Measurements from ENCODE around the gene ZNF276.

The ZNF276 gene

DNA sequence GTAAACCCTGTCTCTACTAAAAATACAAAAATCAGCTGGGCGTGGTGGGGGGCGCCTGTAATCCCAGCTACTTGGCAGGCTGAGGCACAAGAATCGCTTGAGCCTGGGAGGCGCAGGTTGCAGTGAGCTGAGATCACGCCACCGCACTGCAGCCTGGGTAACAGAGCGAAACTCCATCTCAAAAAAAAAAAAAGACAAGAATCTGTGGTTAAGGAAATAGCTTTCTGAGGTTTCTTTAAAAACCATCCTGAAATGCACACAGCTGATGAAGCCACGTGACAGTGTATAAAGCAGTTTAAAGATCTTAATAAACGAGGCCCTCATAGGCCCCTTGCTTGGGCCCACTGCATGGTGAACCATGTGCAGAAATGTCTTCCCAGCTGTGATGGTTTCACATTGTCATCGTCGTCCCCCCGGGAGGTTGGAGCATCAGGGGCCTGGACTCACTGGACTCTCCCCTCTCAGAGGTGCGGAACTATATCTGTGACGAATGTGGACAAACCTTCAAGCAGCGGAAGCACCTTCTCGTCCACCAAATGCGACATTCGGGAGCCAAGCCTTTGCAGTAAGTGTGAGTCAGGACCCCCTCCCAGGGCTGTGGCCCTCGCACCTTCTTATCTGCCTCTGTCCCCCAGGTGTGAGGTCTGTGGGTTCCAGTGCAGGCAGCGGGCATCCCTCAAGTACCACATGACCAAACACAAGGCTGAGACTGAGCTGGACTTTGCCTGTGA is 16.2 kb downstream of the ZNF276 start:
- ATAC-seq = no peak
- no peak overlapping the region for H3K27ac Mint-ChIP-seq
- H3K4me1 Mint-ChIP-seq = peaks cover 28% of the 10 kb centered on the region
- H3K9me3 Mint-ChIP-seq = no peaks in the 10 kb centered on the region
- H3K36me3 Mint-ChIP-seq = peaks cover 54% of the 10 kb centered on the region
- H3K4me3 Mint-ChIP-seq = no peak overlapping the region
- H3K27me3 Mint-ChIP-seq = no peaks in the 10 kb centered on the region

DNA sequence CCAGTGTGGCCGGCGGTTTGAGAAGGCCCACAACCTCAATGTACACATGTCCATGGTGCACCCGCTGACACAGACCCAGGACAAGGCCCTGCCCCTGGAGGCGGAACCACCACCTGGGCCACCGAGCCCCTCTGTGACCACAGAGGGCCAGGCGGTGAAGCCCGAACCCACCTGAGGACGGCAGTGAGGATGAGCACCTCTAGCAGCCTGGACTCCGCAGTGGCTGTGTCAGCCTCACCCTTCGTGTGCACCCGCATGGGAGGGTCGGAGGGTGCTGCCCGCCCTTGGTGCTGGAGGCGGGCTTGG is 16.7 kb downstream of the ZNF276 start:
- H3K4me3 Mint-ChIP-seq = no peak overlapping the region
- no peaks in the 10 kb centered on the region for H3K27me3 Mint-ChIP-seq
- peaks cover 49% of the 10 kb centered on the region for H3K36me3 Mint-ChIP-seq
- no peak for ATAC-seq
- H3K4me1 Mint-ChIP-seq = peaks cover 23% of the 10 kb centered on the region
- no peaks in the 10 kb centered on the region for H3K9me3 Mint-ChIP-seq
- no peak overlapping the region for H3K27ac Mint-ChIP-seq

DNA sequence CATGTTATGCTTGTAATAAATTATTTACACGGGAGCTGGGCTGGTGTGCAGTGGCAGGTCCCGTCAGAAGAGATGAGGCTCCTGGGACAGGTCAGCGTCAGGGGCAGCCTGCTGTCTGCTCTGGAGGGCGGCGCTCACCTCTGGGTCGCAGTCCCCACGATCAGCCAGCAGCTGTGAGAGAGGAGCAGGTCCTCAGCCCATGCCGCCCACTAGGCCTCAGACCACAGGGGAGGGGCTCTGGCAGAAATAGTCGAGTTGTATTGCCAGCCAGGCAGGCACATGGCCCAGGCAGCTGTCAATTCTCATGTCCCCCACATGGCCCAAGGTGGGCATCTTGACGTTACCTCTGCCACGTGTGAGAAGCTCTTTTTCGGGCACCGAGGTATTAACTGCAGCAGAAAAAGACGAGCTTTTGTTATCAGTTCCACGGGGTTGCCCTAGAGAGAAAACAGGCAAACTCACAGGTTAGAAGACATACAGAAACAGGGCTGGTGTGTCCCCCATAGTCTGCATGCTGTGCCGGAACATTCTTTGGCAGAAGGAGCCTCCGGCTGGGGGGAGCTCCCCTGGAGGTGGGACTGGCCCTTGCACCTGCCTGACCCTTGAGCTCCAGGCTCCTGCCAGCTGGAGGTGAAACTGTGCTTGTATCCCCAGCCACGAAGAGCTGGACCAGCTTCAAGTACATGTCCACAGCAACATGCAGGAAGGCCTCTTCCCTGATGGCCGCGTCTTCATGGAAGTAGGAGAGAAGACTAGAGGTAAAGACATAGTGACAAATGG is 17.4 kb downstream of the ZNF276 start:
- H3K27me3 Mint-ChIP-seq = no peaks in the 10 kb centered on the region
- H3K27ac Mint-ChIP-seq = no peak overlapping the region
- no peaks in the 10 kb centered on the region for H3K9me3 Mint-ChIP-seq
- H3K36me3 Mint-ChIP-seq = peaks cover 42% of the 10 kb centered on the region
- no peak for ATAC-seq
- peaks cover 22% of the 10 kb centered on the region for H3K4me1 Mint-ChIP-seq
- H3K4me3 Mint-ChIP-seq = no peak overlapping the region

DNA sequence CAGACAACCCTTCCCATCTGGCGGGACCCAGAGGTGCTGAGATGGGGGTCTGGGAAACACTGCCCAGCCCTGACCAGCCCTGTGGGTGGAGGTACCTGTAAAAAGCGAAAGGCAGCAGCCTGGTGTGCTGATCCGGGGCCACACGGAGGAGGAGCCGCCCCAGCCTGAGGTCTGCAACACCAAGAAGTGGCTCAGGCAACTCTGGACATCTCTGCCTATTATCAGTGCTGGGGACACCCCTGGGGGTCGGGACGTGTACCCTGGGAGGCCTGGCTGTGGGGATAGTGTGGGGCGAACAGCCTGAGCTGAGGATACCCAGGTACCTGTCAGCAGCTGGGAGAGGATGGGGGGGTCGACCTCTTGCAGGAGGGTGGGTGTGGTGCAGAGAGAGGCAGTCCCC is 18.0 kb downstream of the ZNF276 start:
- Mint-ChIP-seq H3K4me3 (no peak overlapping the region), H3K27me3 (no peaks in the 10 kb centered on the region), H3K9me3 (no peaks in the 10 kb centered on the region), H3K27ac (no peak overlapping the region), H3K36me3 (peaks cover 37% of the 10 kb centered on the region), H3K4me1 (peaks cover 22% of the 10 kb centered on the region)
- ATAC-seq = no peak

DNA sequence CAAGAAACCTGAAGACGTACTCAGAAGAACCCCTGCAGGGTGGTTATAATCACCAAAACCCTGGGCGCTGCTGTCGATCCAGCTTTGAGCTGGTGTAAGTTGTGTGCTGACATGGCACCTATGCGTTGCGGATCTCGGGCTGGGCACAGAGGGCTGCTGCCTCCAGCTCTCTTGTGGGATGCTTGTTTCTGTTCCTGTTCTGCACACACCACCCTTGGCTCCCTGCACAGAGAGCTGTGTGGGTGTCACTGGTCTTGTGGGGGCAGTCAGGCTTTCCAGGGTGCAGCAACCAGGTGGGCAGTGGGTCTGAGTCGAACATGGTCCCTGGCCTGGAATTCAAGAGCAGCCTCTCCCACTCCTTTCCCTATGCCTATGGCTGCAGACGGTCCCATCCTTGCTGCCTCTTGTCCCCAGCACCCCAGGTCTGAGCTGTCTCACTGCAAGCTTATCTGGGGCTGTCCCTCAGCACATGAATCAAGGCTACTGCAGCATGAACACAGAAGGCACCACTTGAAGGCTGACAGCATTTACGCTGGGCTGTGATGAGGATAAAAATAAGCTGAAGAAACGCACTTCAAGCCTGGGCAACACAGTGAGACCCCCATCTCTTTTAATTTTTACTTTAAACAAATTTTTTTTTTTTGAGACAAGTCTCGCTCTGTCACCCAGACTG is 20.1 kb downstream of the ZNF276 start:
- H3K9me3 Mint-ChIP-seq = no peaks in the 10 kb centered on the region
- peak; percentile 81 for ATAC-seq
- H3K36me3 Mint-ChIP-seq = peaks cover 31% of the 10 kb centered on the region
- H3K4me1 Mint-ChIP-seq = peaks cover 22% of the 10 kb centered on the region
- no peak overlapping the region for H3K4me3 Mint-ChIP-seq
- no peaks in the 10 kb centered on the region for H3K27me3 Mint-ChIP-seq
- peak overlapping the region; percentile 42 for H3K27ac Mint-ChIP-seq

DNA sequence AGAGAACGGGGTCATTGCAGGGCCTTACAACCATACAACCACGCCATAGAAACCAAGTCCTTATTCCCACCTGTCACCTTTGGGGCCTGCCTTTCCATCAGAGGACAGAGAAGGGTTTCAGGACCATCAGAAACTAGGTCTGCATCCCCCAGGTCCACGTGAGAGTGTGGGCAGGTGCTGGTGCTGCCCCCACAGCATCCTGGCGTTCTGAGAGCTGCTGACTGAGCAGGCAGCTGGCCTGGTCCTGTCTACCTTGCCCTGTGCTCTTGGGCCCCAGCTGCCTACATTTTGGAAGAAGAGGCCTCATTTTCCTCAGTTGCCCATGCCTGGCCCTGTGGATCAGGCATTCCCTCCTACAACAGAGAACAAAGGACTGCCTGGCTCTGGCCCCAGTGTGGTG is 21.6 kb downstream of the ZNF276 start:
- Mint-ChIP-seq H3K4me3 (no peak overlapping the region), H3K27me3 (no peaks in the 10 kb centered on the region), H3K27ac (peak overlapping the region; percentile 35), H3K4me1 (peaks cover 14% of the 10 kb centered on the region), H3K9me3 (no peaks in the 10 kb centered on the region), H3K36me3 (peaks cover 24% of the 10 kb centered on the region)
- ATAC-seq = no peak

DNA sequence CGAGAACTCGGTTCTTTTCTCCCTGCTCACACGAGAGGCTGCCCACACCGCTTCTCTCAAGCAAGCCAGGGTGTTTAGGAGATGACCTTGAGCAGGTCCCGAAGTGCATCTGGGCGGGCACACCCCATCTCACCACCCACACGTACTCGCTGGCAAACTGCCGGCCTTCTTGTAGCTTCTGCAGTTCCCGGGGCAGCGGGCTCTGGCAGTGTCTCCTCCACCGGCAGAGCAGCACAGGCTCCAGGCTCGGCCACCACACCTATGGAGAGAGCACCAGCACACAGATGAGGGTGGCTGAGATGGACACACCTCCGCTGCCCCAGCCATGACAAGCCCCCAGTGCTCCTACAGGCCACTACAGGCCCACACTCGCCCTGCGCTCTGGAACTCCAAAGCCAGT is 23.5 kb downstream of the ZNF276 start:
- H3K36me3 Mint-ChIP-seq = peaks cover 14% of the 10 kb centered on the region
- H3K4me1 Mint-ChIP-seq = peaks cover 18% of the 10 kb centered on the region
- no peaks in the 10 kb centered on the region for H3K9me3 Mint-ChIP-seq
- no peaks in the 10 kb centered on the region for H3K27me3 Mint-ChIP-seq
- no peak overlapping the region for H3K4me3 Mint-ChIP-seq
- no peak for ATAC-seq
- H3K27ac Mint-ChIP-seq = no peak overlapping the region

DNA sequence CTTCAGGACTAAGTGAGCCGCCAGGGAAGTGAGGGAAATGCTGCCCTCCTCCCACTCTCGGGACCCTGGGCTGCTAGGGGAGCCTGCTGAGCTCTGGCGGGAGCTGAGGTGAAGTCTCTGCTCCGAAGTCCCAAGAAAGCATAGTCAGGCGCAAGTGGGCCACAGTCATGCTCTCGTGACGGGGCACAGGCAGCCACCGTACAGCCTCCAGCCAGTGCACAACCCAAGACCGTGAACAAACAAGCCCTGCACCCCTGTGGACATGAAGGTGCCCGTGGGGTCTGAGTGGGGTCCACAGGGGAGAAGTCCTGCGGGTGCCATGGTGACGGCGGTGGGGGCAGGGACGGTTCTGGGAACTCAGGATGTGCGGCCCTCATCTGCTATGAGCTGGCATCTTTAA is 24.7 kb downstream of the ZNF276 start:
- peaks cover 15% of the 10 kb centered on the region for H3K4me1 Mint-ChIP-seq
- peaks cover 23% of the 10 kb centered on the region for H3K36me3 Mint-ChIP-seq

DNA sequence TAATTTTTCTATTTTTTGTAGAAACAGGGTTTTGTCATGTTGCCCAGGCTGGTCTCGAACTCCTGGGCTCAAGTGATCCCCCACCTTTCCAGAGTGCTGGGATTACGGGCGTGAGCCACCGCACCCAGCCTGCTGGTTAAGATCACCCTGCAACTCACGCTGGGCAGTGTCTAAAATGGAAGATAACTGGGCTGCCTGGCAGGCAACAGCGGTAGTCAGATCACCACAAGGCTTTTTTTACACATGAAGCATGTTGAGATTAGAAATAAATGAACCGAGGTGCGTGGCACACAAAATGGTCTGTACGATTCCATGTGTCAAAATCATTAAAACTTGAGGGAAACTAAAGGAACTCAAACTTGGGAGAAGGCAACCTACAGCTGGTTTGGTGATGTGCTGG is 26.7 kb downstream of the ZNF276 start:
- no peaks in the 10 kb centered on the region for H3K9me3 Mint-ChIP-seq
- ATAC-seq = no peak
- H3K27me3 Mint-ChIP-seq = no peaks in the 10 kb centered on the region
- no peak overlapping the region for H3K27ac Mint-ChIP-seq
- no peak overlapping the region for H3K4me3 Mint-ChIP-seq
- peaks cover 10% of the 10 kb centered on the region for H3K4me1 Mint-ChIP-seq
- peaks cover 31% of the 10 kb centered on the region for H3K36me3 Mint-ChIP-seq

More for the DNA sequence above, 24.7 kb downstream of the ZNF276 start:
- Mint-ChIP-seq H3K4me3 (no peak overlapping the region), H3K9me3 (no peaks in the 10 kb centered on the region), H3K27ac (no peak overlapping the region), H3K27me3 (no peaks in the 10 kb centered on the region)
- no peak for ATAC-seq

DNA sequence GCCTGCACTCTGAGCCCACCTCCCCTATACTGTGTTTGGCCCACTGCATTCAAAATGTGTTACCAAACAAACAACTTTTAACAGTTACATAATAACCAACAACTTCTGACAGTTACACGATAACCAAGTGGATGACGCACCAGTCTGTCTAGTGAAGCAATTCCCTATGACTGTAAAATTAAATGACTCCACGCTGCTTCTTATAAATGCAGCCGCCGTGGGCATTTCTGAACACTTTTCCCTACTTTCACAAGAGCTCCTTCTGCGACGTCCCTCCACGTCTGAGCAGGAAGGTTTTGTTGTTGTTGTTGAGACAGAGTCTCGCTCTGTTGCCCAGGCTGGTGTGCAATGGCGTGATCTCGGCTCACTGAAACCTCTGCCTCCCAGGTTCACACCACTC is 27.6 kb downstream of the ZNF276 start:
- H3K27me3 Mint-ChIP-seq = no peaks in the 10 kb centered on the region
- no peak overlapping the region for H3K27ac Mint-ChIP-seq
- peaks cover 15% of the 10 kb centered on the region for H3K4me1 Mint-ChIP-seq
- no peak overlapping the region for H3K4me3 Mint-ChIP-seq
- ATAC-seq = no peak
- H3K36me3 Mint-ChIP-seq = peaks cover 36% of the 10 kb centered on the region
- H3K9me3 Mint-ChIP-seq = no peaks in the 10 kb centered on the region

DNA sequence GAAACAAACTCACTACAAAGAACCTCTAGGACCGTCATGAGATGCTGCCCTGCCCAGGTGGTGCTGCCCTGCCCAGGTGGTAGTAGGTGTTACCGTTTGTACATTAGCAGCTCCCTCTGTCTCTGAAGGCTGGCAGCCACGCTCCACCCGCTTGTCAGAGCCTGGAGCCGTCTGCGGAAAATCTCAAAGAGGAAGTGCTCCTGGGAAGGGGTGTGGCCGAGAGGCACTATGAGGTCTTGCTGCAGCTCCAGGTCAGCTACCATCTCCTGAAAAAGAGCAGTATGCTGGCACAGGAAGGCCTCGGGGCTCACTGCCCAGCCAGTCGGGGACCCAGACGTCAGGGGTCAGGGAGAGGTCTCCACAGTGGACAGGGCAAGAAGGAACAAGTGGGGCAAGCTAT is 28.3 kb downstream of the ZNF276 start:
- ATAC-seq = no peak
- peak overlapping the region; percentile 59 for H3K27ac Mint-ChIP-seq
- peaks cover 39% of the 10 kb centered on the region for H3K36me3 Mint-ChIP-seq
- H3K9me3 Mint-ChIP-seq = no peaks in the 10 kb centered on the region
- H3K4me3 Mint-ChIP-seq = no peak overlapping the region
- H3K4me1 Mint-ChIP-seq = peaks cover 19% of the 10 kb centered on the region
- no peaks in the 10 kb centered on the region for H3K27me3 Mint-ChIP-seq

DNA sequence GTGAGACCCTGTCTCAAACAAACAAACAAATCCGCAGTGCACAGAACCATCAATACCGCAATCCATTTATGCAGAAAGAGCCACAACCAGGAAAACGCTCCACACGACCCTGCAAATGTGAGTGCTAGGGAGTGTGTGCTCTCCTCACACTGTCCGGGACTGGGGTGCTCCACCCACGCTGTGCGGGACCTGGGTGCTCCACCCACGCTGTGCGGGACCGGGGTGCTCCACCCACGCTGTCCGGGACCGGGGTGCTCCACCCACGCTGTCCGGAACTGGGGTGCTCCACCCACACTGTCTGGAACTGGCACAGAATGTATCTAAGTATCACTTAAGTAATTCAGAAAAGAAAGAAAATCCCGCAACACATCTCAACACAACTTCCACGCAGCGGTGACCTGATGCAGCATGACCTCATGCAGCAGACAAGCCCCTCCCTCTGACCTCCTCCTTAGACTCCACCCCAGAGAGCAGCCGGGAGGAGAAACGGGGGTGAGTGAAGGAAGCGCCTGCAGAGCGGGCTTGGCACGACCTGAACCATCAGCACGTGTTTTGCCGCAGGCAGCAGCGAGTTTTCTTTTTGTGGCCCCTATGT is 38.5 kb downstream of the ZNF276 start:
- Mint-ChIP-seq H3K27ac (peak overlapping the region; percentile 93), H3K27me3 (no peaks in the 10 kb centered on the region), H3K36me3 (peaks cover 32% of the 10 kb centered on the region), H3K9me3 (no peaks in the 10 kb centered on the region), H3K4me3 (no peak overlapping the region), H3K4me1 (peaks cover 49% of the 10 kb centered on the region)
- ATAC-seq = no peak

DNA sequence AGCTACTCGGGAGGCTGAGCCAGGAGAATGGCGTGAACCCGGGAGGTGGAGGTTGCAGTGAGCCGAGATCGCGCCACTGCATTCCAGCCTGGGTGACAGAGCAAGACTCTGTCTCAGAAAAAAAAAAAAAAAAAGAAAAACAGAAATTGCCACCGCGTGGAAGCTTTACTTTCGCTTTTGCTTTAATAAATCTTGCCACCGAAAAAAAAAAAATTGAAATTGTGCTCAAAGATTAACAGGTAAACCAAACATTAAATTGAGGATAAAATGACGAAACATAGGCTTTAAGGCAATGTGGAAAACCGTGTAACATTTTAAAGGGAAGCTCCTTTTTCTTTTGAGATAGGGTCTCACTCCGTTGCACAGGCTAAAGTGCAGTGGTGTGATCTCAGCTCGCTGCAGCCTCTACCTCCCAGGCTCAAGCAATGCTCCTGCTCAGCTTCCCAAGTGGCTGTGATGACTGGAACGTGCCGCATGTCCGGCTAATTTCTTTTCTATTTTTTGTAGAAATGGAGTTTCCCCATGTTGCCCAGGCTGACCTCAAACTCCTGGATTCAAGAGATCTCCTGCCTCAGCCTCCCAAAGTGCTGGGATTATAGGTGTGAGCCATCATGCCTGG is 40.1 kb downstream of the ZNF276 start:
- Mint-ChIP-seq H3K4me3 (peak overlapping the region; percentile 81), H3K27ac (peak overlapping the region; percentile 93), H3K27me3 (no peaks in the 10 kb centered on the region), H3K9me3 (no peaks in the 10 kb centered on the region), H3K36me3 (peaks cover 20% of the 10 kb centered on the region), H3K4me1 (peaks cover 55% of the 10 kb centered on the region)
- ATAC-seq = no peak

DNA sequence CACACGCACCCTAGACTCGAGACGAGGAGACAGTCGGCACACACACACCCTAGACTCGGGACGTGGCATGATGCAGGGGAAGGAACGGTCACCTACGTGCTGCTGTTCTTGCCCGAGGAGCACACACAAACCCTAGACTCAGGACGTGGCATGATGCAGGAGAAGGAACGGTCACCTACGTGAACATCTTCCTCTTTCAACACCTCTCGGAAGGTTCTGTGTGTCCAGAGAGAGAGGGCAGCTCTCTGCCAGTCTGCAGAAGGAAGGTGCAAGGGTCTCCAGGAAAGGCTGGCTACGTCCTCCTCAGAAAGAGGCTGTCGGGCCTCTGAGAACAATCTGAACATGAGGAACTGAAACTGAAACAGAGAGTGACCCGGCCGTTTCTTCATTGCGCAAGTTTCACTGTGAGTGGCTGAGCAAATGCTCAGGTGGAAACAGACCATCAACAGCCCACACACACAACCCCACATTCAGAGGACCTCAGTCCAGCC is 43.4 kb downstream of the ZNF276 start:
- peaks cover 49% of the 10 kb centered on the region for H3K4me1 Mint-ChIP-seq
- no peaks in the 10 kb centered on the region for H3K9me3 Mint-ChIP-seq
- peak overlapping the region; percentile 85 for H3K4me3 Mint-ChIP-seq
- ATAC-seq = peak; percentile 96
- peak overlapping the region; percentile 91 for H3K27ac Mint-ChIP-seq
- H3K27me3 Mint-ChIP-seq = no peaks in the 10 kb centered on the region
- peaks cover 32% of the 10 kb centered on the region for H3K36me3 Mint-ChIP-seq

DNA sequence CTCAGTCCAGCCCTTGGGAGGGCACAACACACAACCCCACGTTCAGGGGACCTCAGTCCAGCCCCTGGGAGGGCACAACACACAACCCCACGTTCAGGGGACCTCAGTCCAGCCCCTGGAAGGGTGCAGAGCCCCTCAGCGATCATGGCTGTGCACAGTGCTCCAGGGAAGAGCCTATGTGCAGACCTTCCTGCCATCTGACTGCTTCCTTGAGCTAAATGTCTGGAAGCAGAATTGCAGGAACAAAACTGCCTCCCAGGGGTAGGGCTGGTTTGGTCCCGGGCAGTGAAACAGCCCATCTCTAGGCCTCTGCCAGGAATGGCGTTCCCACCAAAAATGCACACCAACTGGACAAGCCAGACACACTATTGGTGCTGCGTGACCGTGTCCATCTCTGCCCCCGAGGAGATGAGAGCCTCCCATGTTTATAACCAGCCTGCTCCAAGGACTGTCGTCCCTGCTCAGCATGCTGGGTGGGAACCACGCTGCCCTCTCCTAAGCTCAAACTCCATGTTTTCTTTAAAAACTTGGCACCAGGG is 44.0 kb downstream of the ZNF276 start:
- Mint-ChIP-seq H3K9me3 (no peaks in the 10 kb centered on the region), H3K4me3 (peak overlapping the region; percentile 85), H3K36me3 (peaks cover 34% of the 10 kb centered on the region), H3K4me1 (peaks cover 45% of the 10 kb centered on the region), H3K27me3 (no peaks in the 10 kb centered on the region), H3K27ac (peak overlapping the region; percentile 91)
- no peak for ATAC-seq

Measured in stimulated activated memory B cell treated with anti-CD40 and anti-IgM and Interleukin-4, amounts not matched to agents 10 μg/mL and 1 μg/mL and 100 μg/mL, for 72 hours (primary cell).